GM18499 (cell line): Measurements from ENCODE around the gene IFI44L.

ENCODE experiments used
- ATAC-seq: cut with Tn5 transposase; IDR thresholded peaks from one replicate; pipeline ENCODE4 v1.9.1; 2021; ENCODE audit warnings: moderate number of reproducible peaks; ENCODE audit not compliant: insufficient read depth, unreplicated experiment

The IFI44L gene

DNA sequence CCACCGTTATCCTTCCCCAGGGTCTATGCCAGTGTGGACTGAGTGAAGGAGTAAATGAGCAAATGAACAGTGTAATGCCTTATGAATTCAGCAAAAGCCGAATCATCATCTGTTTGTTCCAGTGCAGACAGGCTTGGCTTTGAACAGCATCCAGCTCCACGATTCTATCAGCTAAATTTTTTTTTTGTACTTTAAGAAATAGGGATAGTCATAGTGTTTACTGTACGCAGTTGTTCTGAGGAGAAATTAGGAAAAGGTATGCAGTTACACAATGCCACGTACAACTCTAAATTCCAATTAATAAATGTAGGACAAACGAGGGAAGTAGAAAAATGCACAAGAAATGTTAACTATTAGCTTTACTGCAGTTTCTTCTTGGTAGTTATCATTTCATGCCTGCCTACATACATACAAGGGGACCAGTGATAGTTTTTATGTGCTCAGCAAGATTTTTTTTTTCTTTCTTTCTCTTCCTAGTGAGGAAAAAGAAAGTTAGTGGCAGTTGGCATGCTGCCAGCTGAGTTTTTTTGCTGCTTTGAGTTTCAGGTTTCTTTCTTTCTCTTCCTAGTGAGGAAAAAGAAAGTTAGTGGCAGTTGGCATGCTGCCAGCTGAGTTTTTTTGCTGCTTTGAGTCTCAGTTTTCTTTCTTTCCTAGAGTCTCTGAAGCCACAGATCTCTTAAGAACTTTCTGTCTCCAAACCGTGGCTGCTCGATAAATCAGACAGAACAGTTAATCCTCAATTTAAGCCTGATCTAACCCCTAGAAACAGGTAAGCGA lies at the start of gene IFI44L:
Gene IFI44L (plus strand): TSS at position 646 of the 777 bp plus-strand sequence. CDS start 7,468 bp downstream, outside the sequence.
- ATAC-seq = peak; percentile 33

- ATAC-seq = no peak
Observed at GRCh38 chr1:78570539-78570938, 49.7 kb upstream of the IFI44L start.

GRCh38 chr1:78577257-78578100 lies 42.8 kb upstream of the IFI44L start:
- ATAC-seq = no peak

GRCh38 chr1:78586572-78586971 lies 33.7 kb upstream of the IFI44L start:
- ATAC-seq = no peak

DNA sequence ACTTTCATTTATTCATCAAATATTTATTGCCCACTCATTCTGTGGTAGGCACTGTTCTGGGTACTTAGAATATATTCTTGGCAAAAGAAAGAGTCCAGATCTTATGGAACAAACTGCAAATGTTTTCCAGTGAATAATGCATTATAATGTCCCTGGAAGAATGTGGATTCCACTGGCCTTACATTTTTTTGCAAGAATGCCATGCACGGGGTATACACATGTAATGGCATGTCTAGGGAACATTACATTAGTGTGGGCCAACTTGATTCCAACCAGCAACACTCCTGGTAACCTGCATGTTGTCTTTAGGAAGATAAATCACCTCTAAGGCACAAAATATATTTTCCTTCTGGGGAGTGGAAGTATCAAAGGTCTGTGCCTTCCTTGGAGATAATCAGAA lies 33.0 kb upstream of the IFI44L start:
- no peak for ATAC-seq

DNA sequence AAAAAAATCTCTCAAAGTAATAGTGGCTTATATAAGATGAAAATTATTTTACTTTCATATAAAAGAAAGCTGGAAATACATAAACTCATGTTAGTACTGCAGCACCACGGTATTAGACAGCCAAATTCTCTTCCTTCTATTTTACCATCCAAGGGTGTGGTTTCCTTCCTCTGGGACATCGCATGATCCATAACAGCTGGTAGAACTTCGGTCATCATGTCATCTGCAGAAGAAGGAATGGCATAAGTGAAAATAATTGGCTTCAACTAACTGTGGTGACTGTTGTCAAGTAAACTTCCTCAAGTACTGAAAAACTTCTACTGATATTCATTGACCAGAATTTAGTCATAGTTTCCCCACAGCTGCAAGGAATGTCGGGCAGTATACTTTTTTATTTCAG lies 28.3 kb upstream of the IFI44L start:
- ATAC-seq = no peak

- no peak for ATAC-seq
Observed at GRCh38 chr1:78599294-78599693, 21.0 kb upstream of the IFI44L start.

GRCh38 chr1:78601068-78601467 lies 19.2 kb upstream of the IFI44L start:
- ATAC-seq = no peak

DNA sequence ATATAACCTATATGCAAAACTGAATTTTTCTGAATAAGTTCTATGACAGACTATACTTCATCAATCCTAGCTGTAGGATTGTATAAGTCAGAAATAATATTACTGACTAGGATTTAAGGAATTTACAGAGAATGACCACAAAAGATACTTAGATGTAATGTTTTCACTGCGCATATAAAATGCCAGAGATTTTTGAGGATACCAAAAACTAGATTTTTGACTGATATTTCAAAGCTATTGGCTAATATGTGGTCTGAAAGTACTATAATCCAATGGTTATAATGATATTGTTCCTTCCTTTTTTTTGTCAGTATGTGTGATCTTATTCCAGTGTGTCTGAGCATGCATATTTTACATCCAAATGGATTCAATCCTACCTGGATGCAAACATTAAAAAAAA lies 17.0 kb upstream of the IFI44L start:
- no peak for ATAC-seq

GRCh38 chr1:78604643-78605042 lies 15.6 kb upstream of the IFI44L start:
- no peak for ATAC-seq

DNA sequence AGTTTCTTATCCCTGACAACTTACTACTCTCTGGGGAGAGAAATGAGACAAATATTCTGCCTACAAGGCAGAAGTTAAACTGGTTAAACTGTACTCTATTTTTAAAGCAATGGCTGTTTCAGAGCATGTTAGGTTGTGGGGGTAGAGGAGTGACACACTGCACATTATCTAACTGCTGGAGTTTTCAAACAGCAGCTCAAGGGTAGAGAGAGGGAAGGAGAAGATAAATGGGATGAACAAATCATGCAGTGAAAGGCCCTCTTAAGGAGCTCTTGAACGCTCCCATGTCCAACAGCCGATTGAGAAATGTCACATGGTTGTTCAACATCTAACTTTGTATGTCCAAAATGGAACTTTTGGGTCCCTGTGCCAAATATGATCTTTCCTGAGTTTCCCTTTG lies 14.0 kb upstream of the IFI44L start:
- ATAC-seq = no peak

DNA sequence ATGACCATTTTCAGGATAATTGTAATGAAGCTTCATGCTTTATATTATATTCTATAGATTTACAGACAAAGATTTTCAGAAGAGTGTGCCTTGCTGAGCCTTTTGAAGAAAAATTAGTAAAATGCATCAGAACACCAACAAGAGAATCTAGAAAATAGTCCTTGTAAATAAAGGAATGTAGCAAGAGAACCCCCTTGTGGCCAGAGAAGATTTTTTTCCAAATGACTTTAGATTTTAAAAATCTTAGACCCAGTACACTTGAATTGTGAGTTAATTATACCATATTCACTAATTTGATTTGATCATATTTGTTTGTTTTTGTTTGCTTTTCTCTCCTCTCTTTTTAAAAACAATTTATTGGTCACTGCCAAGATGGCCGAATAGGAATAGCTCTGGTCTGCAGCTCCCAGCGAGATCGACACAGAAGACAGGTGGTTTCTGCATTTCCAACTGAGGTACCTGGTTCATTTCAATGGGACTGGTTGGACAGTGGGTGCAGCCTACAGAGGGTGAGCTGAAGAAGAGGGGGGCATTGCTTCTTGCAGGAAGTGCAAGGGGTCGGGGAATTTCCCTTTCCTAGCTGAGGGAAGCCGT lies 12.8 kb upstream of the IFI44L start:
- no peak for ATAC-seq

DNA sequence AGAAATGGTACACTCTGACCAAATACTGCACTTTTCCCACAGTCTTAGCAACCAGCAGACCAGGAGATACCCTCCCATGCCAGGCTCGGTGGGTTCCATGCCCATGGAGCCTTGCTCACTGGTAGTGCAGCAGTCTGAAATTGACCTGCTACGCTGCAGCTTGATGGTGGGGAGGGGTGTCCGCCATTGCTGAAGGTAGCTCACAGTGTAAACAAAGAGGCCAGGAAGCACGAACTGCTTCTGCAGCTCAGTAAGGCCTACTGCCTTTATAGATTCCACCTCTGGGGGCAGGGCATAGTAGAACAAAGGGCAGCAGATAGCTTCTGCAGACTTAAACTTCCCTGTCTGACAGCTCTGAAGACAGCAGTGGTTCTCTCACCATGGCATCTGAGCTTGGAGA lies 12.3 kb upstream of the IFI44L start:
- no peak for ATAC-seq

DNA sequence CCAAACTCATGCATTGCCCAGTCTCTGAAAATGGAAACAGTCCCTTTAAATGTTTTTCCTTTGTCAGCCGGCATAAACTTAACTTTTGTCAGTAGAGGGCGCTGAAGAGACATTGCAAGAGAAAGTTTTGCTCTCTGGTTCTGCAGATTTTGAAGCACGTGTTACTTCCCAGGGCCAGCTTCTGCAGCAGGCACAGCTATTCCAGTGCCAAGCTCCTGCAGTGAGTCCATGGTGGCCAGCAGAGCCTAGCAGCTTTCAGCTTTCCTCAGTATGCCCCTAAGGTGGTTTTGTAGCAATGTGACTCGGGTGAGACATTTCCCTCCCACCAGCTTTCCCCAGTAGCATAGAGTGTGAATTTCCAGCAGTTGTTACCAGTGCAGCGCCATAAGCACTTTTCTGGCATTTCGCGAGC lies 2.6 kb upstream of the IFI44L start:
- ATAC-seq = peak; percentile 32

- ATAC-seq = no peak
Observed at GRCh38 chr1:78619032-78619431, 1.2 kb upstream of the IFI44L start.

- no peak for ATAC-seq
Observed at GRCh38 chr1:78619446-78619802, 824 bp upstream of the IFI44L start.

DNA sequence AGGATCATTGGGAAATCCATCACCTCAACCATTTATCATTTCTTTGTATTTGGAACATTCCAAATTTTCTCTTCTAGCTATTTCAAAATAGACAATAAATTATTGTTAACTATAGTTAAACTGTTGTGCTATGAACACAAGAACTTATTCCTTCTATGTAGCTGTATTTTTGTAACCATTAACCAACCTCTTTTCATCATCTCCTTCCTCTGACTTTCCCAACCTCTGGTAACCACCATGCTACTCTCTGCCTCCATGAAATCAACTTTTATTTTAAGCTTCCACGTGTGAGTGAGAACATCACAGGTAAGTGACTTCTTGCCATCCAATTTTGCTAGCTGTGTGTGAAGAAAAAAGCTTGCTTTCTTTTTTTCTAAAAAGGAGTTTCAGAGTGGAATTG lies 418 bp downstream of the IFI44L start:
- ATAC-seq = no peak

DNA sequence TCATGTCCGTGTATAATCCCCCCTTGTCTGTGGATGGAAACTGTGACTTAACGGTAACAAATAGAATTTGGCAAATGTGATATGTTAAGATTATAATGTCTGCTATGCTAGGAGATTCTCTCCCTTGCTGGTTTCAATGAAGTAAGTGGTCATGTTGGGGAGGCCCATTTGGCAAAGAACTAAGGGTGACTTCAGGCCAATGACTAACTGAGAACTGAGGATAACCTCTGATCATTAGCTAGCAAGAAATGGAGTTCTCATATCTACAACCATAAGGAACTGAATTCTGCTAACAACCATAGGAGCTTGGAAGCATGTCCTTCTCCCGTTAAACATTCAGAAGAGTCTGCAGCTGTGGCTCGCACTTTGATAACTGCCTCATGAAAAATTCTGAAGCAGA lies 2.3 kb downstream of the IFI44L start:
- ATAC-seq = no peak

DNA sequence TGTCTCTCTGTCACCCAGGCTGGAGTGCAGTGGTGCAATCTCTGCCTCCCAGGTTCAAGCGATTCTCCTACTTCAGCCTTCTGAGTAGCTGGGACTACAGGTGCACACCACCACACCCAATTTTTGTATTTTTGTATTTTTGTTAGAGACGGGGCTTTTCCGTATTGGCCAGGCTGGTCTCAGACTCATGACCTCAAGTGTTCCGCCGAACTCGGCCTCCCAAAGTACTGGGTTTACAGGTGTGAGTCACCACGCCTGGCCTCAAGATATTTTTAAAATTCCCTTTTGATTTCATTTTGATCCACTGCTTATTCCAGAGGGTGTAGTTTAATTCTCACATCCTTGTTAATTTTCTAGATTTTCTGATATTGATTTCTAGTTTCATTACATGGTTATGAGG lies 3.8 kb downstream of the IFI44L start:
- ATAC-seq = no peak

DNA sequence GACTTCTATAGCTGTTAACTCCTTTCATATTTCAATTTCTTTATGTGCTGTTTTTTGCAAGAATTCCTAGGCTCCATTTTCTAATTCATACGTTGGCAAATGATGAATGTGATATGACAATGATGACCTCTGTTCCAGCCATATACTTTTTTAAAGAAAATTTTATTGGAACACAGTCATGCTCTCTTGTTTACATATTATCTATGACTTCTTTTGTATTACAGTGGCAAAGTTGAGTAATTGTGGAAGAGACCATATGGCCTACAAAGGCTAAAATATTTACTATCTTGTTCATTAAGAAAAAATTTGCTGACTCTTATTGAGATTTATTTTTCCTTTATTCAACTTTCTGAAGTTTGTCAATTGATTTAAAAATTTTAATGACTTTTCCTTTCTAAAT lies 7.1 kb downstream of the IFI44L start:
- ATAC-seq = no peak

DNA sequence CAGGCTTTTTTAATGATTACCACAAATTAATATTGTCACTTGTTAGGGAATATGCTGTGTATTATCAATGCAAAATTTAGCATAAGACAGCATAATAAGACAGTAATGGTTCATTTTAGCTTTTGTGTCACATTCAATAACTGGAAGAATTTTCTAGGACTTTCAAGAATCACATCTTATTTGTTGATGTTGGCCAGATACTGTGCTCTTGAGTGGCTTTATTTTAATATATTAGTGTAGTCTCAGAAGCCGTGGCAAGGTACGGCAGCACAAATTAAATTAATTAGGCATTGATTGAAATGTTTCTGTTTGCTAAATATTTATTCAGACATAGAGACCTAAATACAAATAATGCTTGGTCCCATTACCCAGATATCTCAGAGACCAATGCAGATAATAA lies 10.4 kb downstream of the IFI44L start:
- ATAC-seq = no peak
